Fibroblast of mammary gland (primary cell): ENCODE data around the gene BORA.
"Not testable (repeated sequence)": the region's sequence is repeated elsewhere in the genome, so short reads cannot be mapped to it uniquely, and the experiment has no call there.

Experiments
- DNase-seq: peaks from one replicate; pipeline ENCODE4 v3.0.0-alpha.2; 2010; ENCODE audit warnings: low read depth
- H3K4me3 ChIP-seq: 2 replicates; pipeline ENCODE4 v1.5.1; 2011; ENCODE audit warnings: low read depth, mild to moderate bottlenecking, low read length, moderate library complexity; ENCODE audit not compliant: control insufficient read depth
- CTCF ChIP-seq: conservative IDR thresholded peaks from 2 replicates; pipeline ENCODE4 v1.5.1; 2011; ENCODE audit warnings: low read depth, low read length, inconsistent platforms; ENCODE audit not compliant: control insufficient read depth, insufficient read depth

Gene BORA

DNA sequence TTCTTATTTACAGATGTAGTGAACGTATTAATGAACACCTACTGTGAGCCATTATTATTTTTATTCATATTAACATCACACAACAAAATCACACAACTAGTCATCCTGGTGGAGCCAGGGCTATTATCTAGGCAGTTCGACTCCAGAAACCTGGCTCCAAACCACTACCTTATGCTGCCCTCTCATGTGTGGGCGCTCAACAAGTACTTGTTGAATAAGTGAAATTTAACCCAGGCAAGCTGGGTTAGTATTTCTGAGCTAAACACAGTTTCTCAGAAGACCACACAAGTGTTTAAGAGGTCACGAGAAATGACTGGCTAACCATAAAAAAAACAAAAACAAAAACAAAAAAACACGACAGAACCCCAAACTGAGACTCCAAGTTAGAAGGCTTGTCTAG, 33.9 kb upstream of the BORA start:
- H3K4me3 ChIP-seq: no peak overlapping the region
- no peak for TF ChIP-seq CTCF
- no peak for DNase-seq

DNA sequence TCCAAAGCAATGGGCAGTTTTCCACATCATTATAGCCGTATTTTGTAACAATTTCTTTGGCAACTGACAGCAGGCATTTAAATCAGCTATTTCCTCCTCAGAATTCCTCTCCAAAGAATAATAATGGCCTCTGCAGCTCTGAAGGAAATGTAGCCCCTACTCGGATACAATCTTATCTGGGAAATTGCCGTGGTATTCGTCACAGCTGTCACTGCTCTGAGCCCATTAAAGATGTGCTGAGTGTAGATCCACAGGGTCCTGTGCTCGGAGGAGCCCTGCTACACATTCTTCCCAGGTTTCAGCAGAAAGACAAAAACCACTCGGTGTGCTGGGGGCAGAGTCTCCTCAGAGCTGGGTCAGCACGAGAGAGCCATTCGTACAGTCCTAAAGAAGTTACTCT, 33.4 kb upstream of the BORA start:
- no peak for DNase-seq

DNA sequence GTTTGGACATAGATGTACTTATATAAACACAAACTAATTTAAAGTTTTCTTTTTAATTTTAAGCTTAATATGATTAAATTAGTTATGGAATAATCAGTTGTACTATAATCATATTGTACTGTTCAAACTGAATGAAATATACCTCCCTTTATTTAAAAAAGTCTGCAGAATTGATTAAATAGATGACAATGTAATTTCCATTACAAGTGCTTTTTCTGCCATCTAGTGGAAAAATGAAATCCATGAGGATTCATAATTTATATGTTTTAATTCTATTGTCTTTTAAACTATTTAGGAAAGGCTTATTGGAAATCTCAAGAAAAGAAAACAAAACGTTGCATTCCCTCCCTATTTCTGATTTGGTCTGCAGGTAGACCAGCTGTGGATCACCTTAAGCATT, 31.1 kb upstream of the BORA start:
- peak; percentile 24 for DNase-seq
- no peak overlapping the region for H3K4me3 ChIP-seq
- TF ChIP-seq CTCF: peak; percentile 37

More for the DNA sequence above, 33.4 kb upstream of the BORA start:
- TF ChIP-seq CTCF: no peak
- no peak overlapping the region for H3K4me3 ChIP-seq

DNA sequence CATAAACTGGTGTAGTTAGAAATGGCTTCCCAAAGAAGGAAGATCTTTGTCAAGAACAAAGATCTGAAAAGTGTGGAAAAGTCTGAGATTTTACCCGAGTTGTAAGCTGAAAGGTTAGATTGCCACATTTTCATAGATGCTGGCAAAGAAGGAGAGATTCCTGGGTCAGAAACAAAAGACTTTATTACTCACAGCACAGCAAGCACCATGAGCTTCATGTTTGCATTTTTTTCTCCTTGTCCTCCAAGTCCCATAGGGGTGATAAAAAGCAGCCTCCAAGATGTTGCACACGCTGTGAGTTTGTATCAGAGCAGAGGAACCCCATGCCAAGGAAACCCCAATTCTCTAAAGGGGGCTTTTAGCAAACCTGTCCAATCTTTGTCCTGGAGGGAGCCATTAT, 29.6 kb upstream of the BORA start:
- no peak overlapping the region for H3K4me3 ChIP-seq
- TF ChIP-seq CTCF: no peak
- DNase-seq: peak; percentile 17

DNA sequence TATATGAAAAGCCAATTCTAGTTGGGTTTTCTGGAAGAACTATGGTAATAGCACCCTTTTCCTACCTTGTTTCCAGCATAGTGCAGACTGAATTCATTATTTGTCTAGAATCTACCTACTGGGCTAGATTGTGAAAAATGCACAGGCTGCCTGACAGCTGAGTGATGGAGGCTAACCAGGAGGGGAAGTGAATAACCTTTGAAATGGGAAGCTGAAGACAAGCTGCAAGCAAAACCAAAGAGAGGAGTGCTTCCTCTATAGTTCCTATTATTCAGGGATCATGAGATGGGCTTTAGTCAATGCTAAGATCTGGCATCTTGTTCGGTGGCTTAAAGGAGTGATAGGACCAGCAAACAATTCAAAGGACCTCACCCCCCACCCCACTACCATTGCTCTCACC, 27.2 kb upstream of the BORA start:
- no peak for DNase-seq
- TF ChIP-seq CTCF: no peak
- H3K4me3 ChIP-seq: no peak overlapping the region

DNA sequence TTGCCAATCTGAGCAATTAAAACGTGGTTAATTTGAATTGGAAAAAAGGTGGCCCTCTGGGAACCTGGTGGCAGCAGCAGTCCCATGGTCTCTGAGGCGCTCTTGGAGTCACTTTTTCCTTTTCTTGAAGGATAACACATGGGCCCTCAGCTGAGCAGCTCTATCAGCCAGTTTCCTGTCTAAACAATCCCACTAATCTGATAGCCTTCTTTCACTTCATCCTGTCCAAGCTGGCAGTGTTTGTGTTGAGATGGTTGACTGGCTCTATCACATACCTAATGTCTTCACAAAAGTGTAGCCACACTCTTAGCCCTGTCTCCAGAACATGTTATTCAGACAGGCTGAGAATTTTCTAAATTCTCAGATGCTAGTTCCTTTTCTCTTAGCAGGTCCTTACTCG, 10.9 kb upstream of the BORA start:
- no peak overlapping the region for H3K4me3 ChIP-seq
- no peak for TF ChIP-seq CTCF
- no peak for DNase-seq

- H3K4me3 ChIP-seq: peak overlapping the region; percentile 98
- not testable (repeated sequence) for DNase-seq
Observed at GRCh38 chr13:72726185-72726584, 1.5 kb upstream of the BORA start.
